ENCODE measurements around the gene FOXJ3. TPM values are rescaled to one million over a fixed set of nuclear protein-coding genes. Genes with fewer than 3 reads are reported as not detected.

FOXJ3 gene
- total and polyA plus RNA-seq, 2 of the 8 experiments (the other 6 are each of a cell fraction or from before 2014, with no cell fraction given), result 48.6 to 51.9 TPM

GRCh38 chr1:42214447-42214871 is 120.6 kb downstream of the FOXJ3 start:
- H3K79me1 ChIP-seq (ENCODE audit: low read depth, low read length), result peaks cover 4% of the 10 kb centered on the region; the same call in 1 of the 2 replicates
- H3K4me2 ChIP-seq (ENCODE audit: insufficient read depth in 1 of 2, low read depth in 2 of 2, low read length in 2 of 2), result no peak overlapping the region
- H2BK120ac ChIP-seq (replicated peaks; ENCODE audit: low read depth, low read length), result no peak overlapping the region
- TF ChIP-seq CEBPB (IDR thresholded peaks at IDR 0.05; ENCODE audit: low read depth, low read length), result peak; percentile 26; the same call in 1 of the 2 replicates
- no peak for TF ChIP-seq MAX (IDR thresholded peaks at IDR 0.05)
- no peak overlapping the region for H3K56ac ChIP-seq (replicated peaks; ENCODE audit: insufficient read length, low read depth, low read length)
- H3K4me1 ChIP-seq (replicated peaks in 1 of 4; ENCODE audit: control insufficient read depth in 3 of 4, insufficient read depth in 4 of 4, low read length in 3 of 4), result peaks cover 0 to 3% (median under 1%) of the 10 kb centered on the region in 4 experiments; a peak in 4 of 7 replicates
- no peaks in the 10 kb centered on the region for H3K27me3 ChIP-seq (replicated peaks in 1 of 4; ENCODE audit: control insufficient read depth in 3 of 4, extremely low read depth in 1 of 4, insufficient read depth in 3 of 4, low read length in 3 of 4)
- no peak overlapping the region for H2BK5ac ChIP-seq (ENCODE audit: low read depth, low read length)
- no peak overlapping the region for H3K9ac ChIP-seq (replicated peaks in 1 of 4; ENCODE audit: extremely low read depth in 1 of 4, low read depth in 3 of 4, low read length in 3 of 4)
- H4K5ac ChIP-seq (ENCODE audit: insufficient read length, low read depth, low read length), result no peak overlapping the region
- no peaks in the 10 kb centered on the region; a peak in 1 of 8 replicates for H3K36me3 ChIP-seq (ENCODE audit: control insufficient read depth in 2 of 4, insufficient read depth in 4 of 4, low read length in 3 of 4)
- WGBS, 2 experiments (ENCODE audit: extremely low coverage in 1 of 2, insufficient coverage in 1 of 2, insufficient read length in 1 of 2, insufficient replicate concordance in 2 of 2, low coverage in 1 of 2, low lambda C conversion rate in 2 of 2, missing lambda C conversion rate in 1 of 2), result 85% methylated on average over 1 of the region's 1 CpG; no CpG with 5 or more reads in 1 of the 2 experiments
- DNase-seq (ENCODE audit: low read depth in 1 of 2, low spot score in 2 of 2) (no peak), FAIRE-seq (no peak)
- no peak overlapping the region for H2AFZ ChIP-seq (ENCODE audit: low read length)
- H3K4ac ChIP-seq (replicated peaks; ENCODE audit: insufficient read length, low read depth, low read length), result no peak overlapping the region
- H2AK5ac ChIP-seq (ENCODE audit: low read depth, low read length), result no peak overlapping the region
- peaks cover 2% of the 10 kb centered on the region in 2 experiments for H4K20me1 ChIP-seq (replicated peaks in 1 of 2; ENCODE audit: control insufficient read depth in 1 of 2, insufficient read depth in 2 of 2, low read length in 2 of 2)
- H3K9me3 ChIP-seq (ENCODE audit: insufficient read depth in 2 of 2, low read depth in 1 of 2, low read length in 1 of 2), result no peaks in the 10 kb centered on the region
- H2BK12ac ChIP-seq (ENCODE audit: low read depth, low read length), result no peak overlapping the region
- peaks cover 0 to 75% of the 10 kb centered on the region in 2 experiments; a peak in 3 of 4 replicates for H3K79me2 ChIP-seq (ENCODE audit: control insufficient read depth in 1 of 2, insufficient read depth in 2 of 2, low read length in 2 of 2)
- POLR2A ChIA-PET (ENCODE audit: partially characterized antibody), result no interaction called here
- no peaks in the 10 kb centered on the region for H3K23me2 ChIP-seq (ENCODE audit: low read depth, low read length)
- CTCF ChIA-PET (ENCODE audit: partially characterized antibody), result interaction anchor here (1.2 kb wide), 1 partner anchor 1096 kb away, joined by 3 read pairs; no protein-coding TSS in a partner anchor
- H3K14ac ChIP-seq (ENCODE audit: insufficient read length), result no peak overlapping the region
- H4K91ac ChIP-seq (replicated peaks; ENCODE audit: insufficient read length, low read length), result no peak overlapping the region
- H3K4me3 ChIP-seq (ENCODE audit: extremely low read depth in 1 of 4, insufficient read depth in 2 of 4, low read depth in 3 of 4, low read length in 4 of 4), result no peak overlapping the region
- no peak overlapping the region for H2BK15ac ChIP-seq (ENCODE audit: low read length)
- H3K18ac ChIP-seq (ENCODE audit: extremely low read depth, low read length), result no peak overlapping the region
- no peak overlapping the region for H4K8ac ChIP-seq (ENCODE audit: extremely low read depth, insufficient read depth, low read length)
- H3K23ac ChIP-seq (ENCODE audit: insufficient read length), result no peak overlapping the region
- no peak overlapping the region for H3K27ac ChIP-seq (ENCODE audit: low read depth, low read length)
- no peak overlapping the region for H2BK20ac ChIP-seq (ENCODE audit: low read length)

Measured in H1 (cell line).